Measurements from ENCODE around the gene ZCRB1.

DNA sequence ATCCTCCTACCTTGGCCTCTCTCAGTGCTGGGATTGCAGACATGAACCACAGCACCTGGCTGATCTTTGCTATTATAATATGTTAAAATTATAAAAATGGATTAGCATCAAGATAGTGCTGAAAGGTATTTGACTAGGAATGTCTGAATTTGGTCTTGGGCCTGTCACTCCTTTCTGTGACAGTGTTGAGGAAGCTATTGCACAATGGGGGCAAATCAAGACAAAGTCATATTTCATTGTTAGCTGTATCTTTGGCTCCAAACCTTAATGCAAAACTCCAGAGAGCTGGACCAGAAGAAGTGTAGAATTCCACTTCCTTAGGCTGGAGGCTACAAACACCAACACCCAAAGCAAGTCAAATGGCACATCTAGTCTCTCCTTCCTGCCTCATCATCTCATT is 42.2 kb downstream of the ZCRB1 start:
- TF ChIP-seq EZH2phosphoT487 (IDR thresholded peaks at IDR 0.05; ENCODE audit: borderline replicate concordance): no peak
- TF ChIP-seq, protein P1, sequence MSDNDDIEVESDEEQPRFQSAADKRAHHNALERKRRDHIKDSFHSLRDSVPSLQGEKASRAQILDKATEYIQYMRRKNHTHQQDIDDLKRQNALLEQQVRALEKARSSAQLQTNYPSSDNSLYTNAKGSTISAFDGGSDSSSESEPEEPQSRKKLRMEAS (IDR thresholded peaks at IDR 0.05): no peak
- no peak for TF ChIP-seq ZNF274 (IDR thresholded peaks at IDR 0.05; ENCODE audit: low read depth, low read length)
- TF ChIP-seq, protein P2, sequence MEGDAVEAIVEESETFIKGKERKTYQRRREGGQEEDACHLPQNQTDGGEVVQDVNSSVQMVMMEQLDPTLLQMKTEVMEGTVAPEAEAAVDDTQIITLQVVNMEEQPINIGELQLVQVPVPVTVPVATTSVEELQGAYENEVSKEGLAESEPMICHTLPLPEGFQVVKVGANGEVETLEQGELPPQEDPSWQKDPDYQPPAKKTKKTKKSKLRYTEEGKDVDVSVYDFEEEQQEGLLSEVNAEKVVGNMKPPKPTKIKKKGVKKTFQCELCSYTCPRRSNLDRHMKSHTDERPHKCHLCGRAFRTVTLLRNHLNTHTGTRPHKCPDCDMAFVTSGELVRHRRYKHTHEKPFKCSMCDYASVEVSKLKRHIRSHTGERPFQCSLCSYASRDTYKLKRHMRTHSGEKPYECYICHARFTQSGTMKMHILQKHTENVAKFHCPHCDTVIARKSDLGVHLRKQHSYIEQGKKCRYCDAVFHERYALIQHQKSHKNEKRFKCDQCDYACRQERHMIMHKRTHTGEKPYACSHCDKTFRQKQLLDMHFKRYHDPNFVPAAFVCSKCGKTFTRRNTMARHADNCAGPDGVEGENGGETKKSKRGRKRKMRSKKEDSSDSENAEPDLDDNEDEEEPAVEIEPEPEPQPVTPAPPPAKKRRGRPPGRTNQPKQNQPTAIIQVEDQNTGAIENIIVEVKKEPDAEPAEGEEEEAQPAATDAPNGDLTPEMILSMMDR (IDR thresholded peaks at IDR 0.05 in 2 of 3, conservative IDR thresholded peaks at IDR 0.05 in 1 of 3; ENCODE audit: borderline replicate concordance in 1 of 3, insufficient read depth in 1 of 3, low read depth in 2 of 3, low read length in 2 of 3): no peak
- TF ChIP-seq, protein P3, sequence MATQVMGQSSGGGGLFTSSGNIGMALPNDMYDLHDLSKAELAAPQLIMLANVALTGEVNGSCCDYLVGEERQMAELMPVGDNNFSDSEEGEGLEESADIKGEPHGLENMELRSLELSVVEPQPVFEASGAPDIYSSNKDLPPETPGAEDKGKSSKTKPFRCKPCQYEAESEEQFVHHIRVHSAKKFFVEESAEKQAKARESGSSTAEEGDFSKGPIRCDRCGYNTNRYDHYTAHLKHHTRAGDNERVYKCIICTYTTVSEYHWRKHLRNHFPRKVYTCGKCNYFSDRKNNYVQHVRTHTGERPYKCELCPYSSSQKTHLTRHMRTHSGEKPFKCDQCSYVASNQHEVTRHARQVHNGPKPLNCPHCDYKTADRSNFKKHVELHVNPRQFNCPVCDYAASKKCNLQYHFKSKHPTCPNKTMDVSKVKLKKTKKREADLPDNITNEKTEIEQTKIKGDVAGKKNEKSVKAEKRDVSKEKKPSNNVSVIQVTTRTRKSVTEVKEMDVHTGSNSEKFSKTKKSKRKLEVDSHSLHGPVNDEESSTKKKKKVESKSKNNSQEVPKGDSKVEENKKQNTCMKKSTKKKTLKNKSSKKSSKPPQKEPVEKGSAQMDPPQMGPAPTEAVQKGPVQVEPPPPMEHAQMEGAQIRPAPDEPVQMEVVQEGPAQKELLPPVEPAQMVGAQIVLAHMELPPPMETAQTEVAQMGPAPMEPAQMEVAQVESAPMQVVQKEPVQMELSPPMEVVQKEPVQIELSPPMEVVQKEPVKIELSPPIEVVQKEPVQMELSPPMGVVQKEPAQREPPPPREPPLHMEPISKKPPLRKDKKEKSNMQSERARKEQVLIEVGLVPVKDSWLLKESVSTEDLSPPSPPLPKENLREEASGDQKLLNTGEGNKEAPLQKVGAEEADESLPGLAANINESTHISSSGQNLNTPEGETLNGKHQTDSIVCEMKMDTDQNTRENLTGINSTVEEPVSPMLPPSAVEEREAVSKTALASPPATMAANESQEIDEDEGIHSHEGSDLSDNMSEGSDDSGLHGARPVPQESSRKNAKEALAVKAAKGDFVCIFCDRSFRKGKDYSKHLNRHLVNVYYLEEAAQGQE (IDR thresholded peaks at IDR 0.05; ENCODE audit: low read depth): no peak
- no peak for TF ChIP-seq POLR2A (IDR thresholded peaks at IDR 0.05; ENCODE audit: borderline replicate concordance, extremely low read depth, insufficient read depth, insufficient read length)
- TF ChIP-seq RAD21 (IDR thresholded peaks at IDR 0.05; ENCODE audit: low read depth): no peak
